Type B pancreatic cell (in vitro differentiated cells): ENCODE results near the gene ABCD3. TPM values are rescaled to one million over a fixed set of nuclear protein-coding genes. Genes with fewer than 3 reads are reported as not detected.

ENCODE experiments used
- DNase-seq: peaks from one replicate; pipeline ENCODE4 v3.0.0; 2021; ENCODE audit warnings: mixed read lengths; ENCODE audit not compliant: unreplicated experiment; ENCODE audit errors: extremely low spot score
- H3K27ac Mint-ChIP-seq: 2 replicates; pipeline ENCODE4 v1.8.0; 2021; ENCODE audit warnings: mild to moderate bottlenecking, mixed read lengths
- H3K27me3 Mint-ChIP-seq: 2 replicates; pipeline ENCODE4 v1.8.0; 2021; ENCODE audit warnings: mixed read lengths
- H3K36me3 Mint-ChIP-seq: 2 replicates; pipeline ENCODE4 v1.8.0; 2021; ENCODE audit warnings: mixed read lengths
- H3K4me1 Mint-ChIP-seq: one replicate; pipeline ENCODE4 v1.8.0; 2021; ENCODE audit warnings: mixed read lengths; ENCODE audit not compliant: unreplicated experiment
- H3K4me3 Mint-ChIP-seq: 2 replicates; pipeline ENCODE4 v1.8.0; 2021; ENCODE audit warnings: mild to moderate bottlenecking, mixed read lengths
- H3K9me3 Mint-ChIP-seq: 2 replicates; pipeline ENCODE4 v1.8.0; 2021; ENCODE audit warnings: mixed read lengths
- CTCF ChIP-seq: fragments of 200-600 bp; sonication (generic); conservative IDR thresholded peaks from 2 replicates; pipeline ENCODE4 v1.5.0; 2021; ENCODE audit warnings: antibody characterized with exemption, mild to moderate bottlenecking
- total RNA-seq: library from RNA; stranded (reverse); gene quantifications from 2 replicates; pipeline ENCODE4 v1.2.1, GENCODE V29; 2021; ENCODE audit warnings: low replicate concordance

The ABCD3 gene
- total RNA-seq, 1 donor from 2014 or later = 55.1 TPM

GRCh38 chr1:94463056-94463764 lies 45.0 kb downstream of the ABCD3 start:
- Mint-ChIP-seq H3K4me3 (peak overlapping the region; percentile 48), H3K27ac (peak overlapping the region; percentile 80)

GRCh38 chr1:94463765-94464330 lies 45.7 kb downstream of the ABCD3 start:
- peaks cover 55% of the 10 kb centered on the region for H3K36me3 Mint-ChIP-seq
- peak overlapping the region; percentile 67 for H3K27ac Mint-ChIP-seq

More at GRCh38 chr1:94463056-94463764, 45.0 kb downstream of the ABCD3 start:
- no peaks in the 10 kb centered on the region for H3K27me3 Mint-ChIP-seq
- TF ChIP-seq CTCF = no peak
- no peak for DNase-seq
- no peaks in the 10 kb centered on the region for H3K9me3 Mint-ChIP-seq
- no peaks in the 10 kb centered on the region for H3K4me1 Mint-ChIP-seq
- H3K36me3 Mint-ChIP-seq = peaks cover 51% of the 10 kb centered on the region

GRCh38 chr1:94468708-94469107 lies 50.5 kb downstream of the ABCD3 start:
- Mint-ChIP-seq H3K4me1 (no peaks in the 10 kb centered on the region), H3K27me3 (no peaks in the 10 kb centered on the region), H3K27ac (no peak overlapping the region), H3K36me3 (peaks cover 32% of the 10 kb centered on the region), H3K9me3 (no peaks in the 10 kb centered on the region), H3K4me3 (no peak overlapping the region)
- no peak for TF ChIP-seq CTCF
- no peak for DNase-seq

More at GRCh38 chr1:94463765-94464330, 45.7 kb downstream of the ABCD3 start:
- peak; percentile 49 for TF ChIP-seq CTCF
- no peak for DNase-seq
- no peaks in the 10 kb centered on the region for H3K4me1 Mint-ChIP-seq
- H3K9me3 Mint-ChIP-seq = no peaks in the 10 kb centered on the region
- no peaks in the 10 kb centered on the region for H3K27me3 Mint-ChIP-seq
- peak overlapping the region; percentile 48 for H3K4me3 Mint-ChIP-seq

- no peak for DNase-seq
- peaks cover 23% of the 10 kb centered on the region for H3K36me3 Mint-ChIP-seq
- no peak overlapping the region for H3K4me3 Mint-ChIP-seq
- H3K27ac Mint-ChIP-seq = no peak overlapping the region
- H3K27me3 Mint-ChIP-seq = no peaks in the 10 kb centered on the region
- no peak for TF ChIP-seq CTCF
- no peaks in the 10 kb centered on the region for H3K9me3 Mint-ChIP-seq
- H3K4me1 Mint-ChIP-seq = no peaks in the 10 kb centered on the region
Observed at GRCh38 chr1:94471271-94471670, 53.1 kb downstream of the ABCD3 start.

GRCh38 chr1:94475232-94475631 lies 57.0 kb downstream of the ABCD3 start:
- Mint-ChIP-seq H3K36me3 (peaks cover 16% of the 10 kb centered on the region), H3K27me3 (no peaks in the 10 kb centered on the region), H3K4me1 (no peaks in the 10 kb centered on the region), H3K27ac (no peak overlapping the region), H3K9me3 (no peaks in the 10 kb centered on the region), H3K4me3 (no peak overlapping the region)
- no peak for TF ChIP-seq CTCF
- no peak for DNase-seq
